ENCODE results near the gene SLC9A9.

DNA sequence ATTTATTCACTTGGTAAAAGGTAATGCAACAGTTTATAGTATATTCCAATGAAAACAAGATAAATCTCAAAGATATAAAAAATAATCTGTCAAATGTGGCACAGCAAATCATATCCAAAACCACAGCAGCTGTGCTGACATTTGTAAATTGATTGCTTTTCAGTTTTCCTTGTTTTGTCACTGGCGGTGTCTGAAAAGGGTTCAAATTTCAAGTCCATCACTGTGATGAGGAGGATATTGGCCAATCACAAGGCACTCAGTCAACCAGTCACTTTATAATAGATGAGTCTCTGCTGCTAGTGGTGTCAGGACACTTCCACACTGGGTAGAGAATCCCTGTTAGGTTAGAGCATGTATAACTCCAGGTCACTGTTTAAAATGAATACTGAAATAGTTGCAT is 154.8 kb downstream of the SLC9A9 start:
- TF ChIP-seq GABPA (IDR thresholded peaks at IDR 0.05 in 1 of 2, conservative IDR thresholded peaks at IDR 0.05 in 1 of 2) (no peak), RXRA (IDR thresholded peaks at IDR 0.05) (no peak), HNF4G (IDR thresholded peaks at IDR 0.05) (no peak), YY1 (IDR thresholded peaks at IDR 0.05) (no peak), TAF1 (conservative IDR thresholded peaks at IDR 0.05) (no peak), JUND (IDR thresholded peaks at IDR 0.05) (no peak), NR2F2 (IDR thresholded peaks at IDR 0.05) (no peak), SP1 (IDR thresholded peaks at IDR 0.05) (no peak)
- TF ChIP-seq, protein P1, sequence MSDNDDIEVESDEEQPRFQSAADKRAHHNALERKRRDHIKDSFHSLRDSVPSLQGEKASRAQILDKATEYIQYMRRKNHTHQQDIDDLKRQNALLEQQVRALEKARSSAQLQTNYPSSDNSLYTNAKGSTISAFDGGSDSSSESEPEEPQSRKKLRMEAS (IDR thresholded peaks at IDR 0.05), result no peak
- TF ChIP-seq, protein P2, sequence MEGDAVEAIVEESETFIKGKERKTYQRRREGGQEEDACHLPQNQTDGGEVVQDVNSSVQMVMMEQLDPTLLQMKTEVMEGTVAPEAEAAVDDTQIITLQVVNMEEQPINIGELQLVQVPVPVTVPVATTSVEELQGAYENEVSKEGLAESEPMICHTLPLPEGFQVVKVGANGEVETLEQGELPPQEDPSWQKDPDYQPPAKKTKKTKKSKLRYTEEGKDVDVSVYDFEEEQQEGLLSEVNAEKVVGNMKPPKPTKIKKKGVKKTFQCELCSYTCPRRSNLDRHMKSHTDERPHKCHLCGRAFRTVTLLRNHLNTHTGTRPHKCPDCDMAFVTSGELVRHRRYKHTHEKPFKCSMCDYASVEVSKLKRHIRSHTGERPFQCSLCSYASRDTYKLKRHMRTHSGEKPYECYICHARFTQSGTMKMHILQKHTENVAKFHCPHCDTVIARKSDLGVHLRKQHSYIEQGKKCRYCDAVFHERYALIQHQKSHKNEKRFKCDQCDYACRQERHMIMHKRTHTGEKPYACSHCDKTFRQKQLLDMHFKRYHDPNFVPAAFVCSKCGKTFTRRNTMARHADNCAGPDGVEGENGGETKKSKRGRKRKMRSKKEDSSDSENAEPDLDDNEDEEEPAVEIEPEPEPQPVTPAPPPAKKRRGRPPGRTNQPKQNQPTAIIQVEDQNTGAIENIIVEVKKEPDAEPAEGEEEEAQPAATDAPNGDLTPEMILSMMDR (IDR thresholded peaks at IDR 0.05; ENCODE audit: low read depth, low read length, missing input control), result no peak
- TF ChIP-seq, protein P3, sequence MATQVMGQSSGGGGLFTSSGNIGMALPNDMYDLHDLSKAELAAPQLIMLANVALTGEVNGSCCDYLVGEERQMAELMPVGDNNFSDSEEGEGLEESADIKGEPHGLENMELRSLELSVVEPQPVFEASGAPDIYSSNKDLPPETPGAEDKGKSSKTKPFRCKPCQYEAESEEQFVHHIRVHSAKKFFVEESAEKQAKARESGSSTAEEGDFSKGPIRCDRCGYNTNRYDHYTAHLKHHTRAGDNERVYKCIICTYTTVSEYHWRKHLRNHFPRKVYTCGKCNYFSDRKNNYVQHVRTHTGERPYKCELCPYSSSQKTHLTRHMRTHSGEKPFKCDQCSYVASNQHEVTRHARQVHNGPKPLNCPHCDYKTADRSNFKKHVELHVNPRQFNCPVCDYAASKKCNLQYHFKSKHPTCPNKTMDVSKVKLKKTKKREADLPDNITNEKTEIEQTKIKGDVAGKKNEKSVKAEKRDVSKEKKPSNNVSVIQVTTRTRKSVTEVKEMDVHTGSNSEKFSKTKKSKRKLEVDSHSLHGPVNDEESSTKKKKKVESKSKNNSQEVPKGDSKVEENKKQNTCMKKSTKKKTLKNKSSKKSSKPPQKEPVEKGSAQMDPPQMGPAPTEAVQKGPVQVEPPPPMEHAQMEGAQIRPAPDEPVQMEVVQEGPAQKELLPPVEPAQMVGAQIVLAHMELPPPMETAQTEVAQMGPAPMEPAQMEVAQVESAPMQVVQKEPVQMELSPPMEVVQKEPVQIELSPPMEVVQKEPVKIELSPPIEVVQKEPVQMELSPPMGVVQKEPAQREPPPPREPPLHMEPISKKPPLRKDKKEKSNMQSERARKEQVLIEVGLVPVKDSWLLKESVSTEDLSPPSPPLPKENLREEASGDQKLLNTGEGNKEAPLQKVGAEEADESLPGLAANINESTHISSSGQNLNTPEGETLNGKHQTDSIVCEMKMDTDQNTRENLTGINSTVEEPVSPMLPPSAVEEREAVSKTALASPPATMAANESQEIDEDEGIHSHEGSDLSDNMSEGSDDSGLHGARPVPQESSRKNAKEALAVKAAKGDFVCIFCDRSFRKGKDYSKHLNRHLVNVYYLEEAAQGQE (IDR thresholded peaks at IDR 0.05), result no peak
- TF ChIP-seq, protein P4, sequence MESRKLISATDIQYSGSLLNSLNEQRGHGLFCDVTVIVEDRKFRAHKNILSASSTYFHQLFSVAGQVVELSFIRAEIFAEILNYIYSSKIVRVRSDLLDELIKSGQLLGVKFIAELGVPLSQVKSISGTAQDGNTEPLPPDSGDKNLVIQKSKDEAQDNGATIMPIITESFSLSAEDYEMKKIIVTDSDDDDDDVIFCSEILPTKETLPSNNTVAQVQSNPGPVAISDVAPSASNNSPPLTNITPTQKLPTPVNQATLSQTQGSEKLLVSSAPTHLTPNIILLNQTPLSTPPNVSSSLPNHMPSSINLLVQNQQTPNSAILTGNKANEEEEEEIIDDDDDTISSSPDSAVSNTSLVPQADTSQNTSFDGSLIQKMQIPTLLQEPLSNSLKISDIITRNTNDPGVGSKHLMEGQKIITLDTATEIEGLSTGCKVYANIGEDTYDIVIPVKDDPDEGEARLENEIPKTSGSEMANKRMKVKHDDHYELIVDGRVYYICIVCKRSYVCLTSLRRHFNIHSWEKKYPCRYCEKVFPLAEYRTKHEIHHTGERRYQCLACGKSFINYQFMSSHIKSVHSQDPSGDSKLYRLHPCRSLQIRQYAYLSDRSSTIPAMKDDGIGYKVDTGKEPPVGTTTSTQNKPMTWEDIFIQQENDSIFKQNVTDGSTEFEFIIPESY (IDR thresholded peaks at IDR 0.05), result no peak
